Amniotic epithelial cell (primary cell): ENCODE measurements around the gene ANO7.

Source experiments
- DNase-seq: peaks from one replicate; pipeline ENCODE4 v3.0.0-alpha.2; 2010; ENCODE audit warnings: low read depth

ANO7 gene

DNA sequence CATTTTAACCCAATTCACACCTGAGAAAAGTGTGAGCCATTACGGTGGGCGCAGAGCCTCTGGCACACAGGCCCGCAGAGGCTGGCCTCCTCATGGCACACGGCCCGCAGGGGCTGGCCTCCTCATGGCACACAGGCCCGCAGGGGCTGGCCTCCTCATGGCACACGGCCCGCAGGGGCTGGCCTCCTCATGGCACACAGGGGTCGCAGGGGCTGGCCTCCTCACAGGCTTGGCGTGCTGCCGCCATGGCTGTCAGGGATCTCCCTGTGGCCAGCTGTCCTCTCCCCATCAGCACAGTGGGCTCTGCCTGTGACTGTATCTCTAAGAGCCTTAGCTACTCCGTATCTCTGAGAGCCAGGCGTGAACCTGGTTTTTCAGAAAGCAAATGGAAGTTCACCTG, 24.6 kb downstream of the ANO7 start:
- DNase-seq: no peak

DNA sequence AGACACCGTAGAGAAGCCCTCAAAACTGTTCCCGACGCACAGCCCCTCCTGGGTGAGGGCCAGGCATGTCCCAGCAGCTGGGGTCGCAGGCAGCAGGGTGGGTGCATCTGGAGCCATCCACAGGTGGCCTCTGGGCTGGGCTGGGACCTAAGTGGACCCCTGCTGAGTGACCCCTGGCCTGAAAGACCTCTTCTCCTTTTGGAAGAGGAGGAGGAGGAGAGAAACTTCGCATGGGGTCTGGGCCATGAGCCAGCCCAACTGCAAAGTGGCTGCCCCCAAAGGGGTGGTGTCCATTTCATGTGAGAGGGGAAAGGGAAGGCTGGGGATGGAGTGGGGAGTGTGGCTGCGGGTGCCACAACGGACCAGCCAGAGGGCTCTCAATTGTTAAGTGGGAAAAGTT, 25.1 kb downstream of the ANO7 start:
- DNase-seq: no peak

GRCh38 chr2:241214209-241214608, 25.7 kb downstream of the ANO7 start:
- DNase-seq: no peak

GRCh38 chr2:241214766-241215165, 26.3 kb downstream of the ANO7 start:
- no peak for DNase-seq

DNA sequence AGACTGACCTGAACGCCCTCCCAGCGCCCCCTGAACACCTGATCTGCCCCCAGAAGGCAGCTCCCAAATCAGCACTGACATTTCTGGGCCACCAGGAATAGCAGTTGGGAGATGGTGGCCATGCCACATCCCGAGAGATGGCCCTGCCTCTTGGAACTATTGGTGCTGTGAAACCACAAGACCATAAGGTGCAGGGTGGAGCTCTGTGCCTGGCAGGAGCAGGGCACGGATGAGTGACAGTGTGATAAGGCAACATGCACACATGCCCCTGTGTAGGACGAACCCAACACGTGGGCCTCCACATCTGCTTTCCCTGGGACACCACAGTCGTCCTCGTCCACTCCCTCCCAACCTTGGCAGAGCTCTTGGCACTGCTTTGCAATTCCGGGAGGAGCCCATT, 26.9 kb downstream of the ANO7 start:
- DNase-seq: no peak

DNA sequence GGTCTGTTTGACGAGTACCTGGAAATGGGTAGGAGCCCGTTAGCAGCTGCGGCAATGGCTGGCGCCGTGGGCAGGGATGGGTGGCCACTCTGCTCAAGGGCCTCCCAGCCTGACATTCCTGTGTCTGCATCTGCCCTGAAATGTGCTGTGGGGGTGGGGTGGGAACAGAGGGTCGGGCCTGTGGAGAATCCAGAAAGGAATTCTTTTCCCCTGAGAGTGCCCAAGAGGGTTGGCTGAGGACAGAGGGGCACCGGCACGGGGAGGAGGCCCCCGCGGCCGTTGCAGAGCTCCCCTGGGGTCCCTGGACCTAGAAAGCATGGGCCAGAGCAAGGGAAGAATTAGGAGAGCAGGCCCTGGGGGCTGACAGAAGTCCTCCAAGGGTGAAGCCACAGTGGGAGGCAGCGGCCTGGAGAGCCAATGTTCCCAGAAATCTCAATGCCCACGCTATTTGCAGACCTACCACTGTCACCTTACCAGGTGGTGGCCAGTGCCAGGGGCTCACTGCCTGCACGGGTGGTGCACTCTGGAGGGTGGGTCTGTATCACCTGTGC, 27.8 kb downstream of the ANO7 start:
- no peak for DNase-seq

- peak; percentile 68 for DNase-seq
These were observed 29.0 kb downstream of the ANO7 start for GRCh38 chr2:241217320-241218031.

DNA sequence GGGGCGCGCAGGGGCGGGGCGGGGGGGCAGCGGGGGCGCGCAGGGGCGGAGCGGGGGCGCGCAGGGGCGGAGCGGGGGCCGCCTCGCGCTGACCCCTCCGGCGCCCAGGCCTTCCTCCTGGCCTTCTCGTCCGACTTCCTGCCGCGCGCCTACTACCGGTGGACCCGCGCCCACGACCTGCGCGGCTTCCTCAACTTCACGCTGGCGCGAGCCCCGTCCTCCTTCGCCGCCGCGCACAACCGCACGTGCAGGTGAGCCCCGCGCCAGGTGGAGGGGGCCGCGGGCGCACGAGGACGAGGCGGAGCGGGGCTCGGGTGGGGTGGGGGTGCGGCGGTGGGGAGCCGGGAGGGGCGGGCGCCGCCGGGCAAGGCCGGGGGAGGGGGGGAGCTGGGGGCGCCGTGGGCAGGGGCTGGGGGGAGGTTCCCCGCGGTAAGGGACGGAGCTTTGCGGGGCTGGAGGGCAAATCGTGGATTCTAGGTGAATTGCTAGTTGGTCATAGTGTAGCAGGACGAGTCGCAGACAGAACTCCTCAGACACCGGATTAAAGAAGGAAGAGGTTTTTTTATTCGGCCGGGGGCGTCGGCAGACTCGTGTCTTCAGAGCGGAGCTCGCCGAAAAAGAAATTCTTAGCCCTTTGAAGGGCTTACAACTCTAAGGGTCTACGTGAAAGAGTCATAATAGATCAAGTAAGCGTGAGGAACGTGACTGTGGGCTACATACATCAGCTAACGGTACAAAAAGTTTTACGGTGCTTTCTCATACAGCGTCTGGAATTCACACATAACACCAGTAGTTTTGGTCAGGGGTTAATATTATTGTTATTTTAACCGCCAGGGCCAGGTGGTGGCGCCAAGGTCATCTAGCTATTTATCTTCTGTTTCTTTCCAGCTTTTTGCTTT, 29.9 kb downstream of the ANO7 start:
- no peak for DNase-seq

DNA sequence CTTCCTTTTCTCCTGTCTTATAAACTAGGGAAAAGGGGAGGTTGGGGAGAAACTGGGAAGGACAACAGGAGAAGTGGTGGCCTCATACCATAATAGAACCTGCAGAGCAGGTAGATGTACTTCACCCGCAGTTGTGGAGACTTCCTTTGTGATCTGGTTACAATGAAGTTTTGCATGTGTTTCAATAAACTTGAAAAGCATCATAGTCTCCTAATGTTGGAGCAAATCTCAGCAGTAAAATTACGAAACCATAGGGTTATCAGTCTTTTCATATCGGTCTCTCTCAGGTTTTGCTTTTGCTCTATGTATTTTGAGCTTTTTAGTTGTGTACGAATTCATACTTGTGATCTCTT, 30.5 kb downstream of the ANO7 start:
- DNase-seq: no peak

DNA sequence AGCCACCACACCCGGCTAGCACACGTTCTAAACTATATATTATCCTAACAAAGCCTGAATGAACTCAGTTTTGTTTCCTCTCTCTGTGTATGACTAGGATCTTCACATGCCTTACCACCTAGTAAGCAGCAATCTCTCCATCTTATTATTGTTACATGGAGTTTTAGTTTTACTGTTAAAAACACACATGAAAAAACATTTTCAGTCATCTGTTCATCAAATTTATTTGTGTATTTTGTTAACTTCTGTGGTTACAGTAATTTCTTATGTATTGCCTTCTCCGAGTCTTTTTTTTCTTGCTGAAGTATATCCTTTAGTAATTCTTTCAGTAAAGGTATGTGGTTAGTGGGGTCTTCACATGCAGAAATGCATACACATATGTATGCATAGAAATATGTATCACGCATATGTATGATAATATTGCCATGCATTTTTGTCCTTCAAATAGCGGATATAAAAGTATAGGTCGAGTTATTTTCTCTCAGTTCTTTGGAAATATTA, 31.4 kb downstream of the ANO7 start:
- no peak for DNase-seq

- DNase-seq: no peak
These were observed 34.9 kb downstream of the ANO7 start for GRCh38 chr2:241223211-241224017.

GRCh38 chr2:241224018-241224850, 35.8 kb downstream of the ANO7 start:
- DNase-seq: no peak

DNA sequence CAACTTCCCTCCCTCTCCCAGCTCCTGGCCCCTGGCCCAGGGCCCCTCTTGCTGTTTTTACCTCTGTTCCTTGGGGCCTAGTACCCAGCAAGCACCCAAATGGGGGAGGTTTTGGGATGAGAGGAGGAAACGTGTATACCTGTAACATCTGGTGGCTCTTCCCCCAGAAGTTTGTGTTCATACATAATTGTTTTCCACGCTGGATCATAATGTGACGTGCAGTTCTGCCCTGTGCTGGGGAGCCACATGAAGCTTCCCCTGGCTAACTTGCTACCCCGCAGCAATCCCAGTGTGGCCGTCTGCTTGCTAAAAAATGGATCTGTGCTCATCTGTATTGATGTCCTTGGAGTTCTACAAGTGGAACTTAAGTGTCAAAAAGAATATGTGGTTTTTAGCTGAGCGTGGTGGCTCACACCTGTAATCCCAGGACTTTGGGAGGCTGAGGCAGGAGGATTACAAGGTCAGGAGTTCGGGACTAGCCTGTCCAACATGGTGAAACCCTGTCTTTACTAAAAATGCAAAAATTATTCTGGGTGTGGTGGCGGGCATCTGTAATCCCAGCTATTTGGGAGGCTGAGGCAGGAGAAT, 36.5 kb downstream of the ANO7 start:
- no peak for DNase-seq

GRCh38 chr2:241225545-241225944, 37.1 kb downstream of the ANO7 start:
- DNase-seq: no peak

DNA sequence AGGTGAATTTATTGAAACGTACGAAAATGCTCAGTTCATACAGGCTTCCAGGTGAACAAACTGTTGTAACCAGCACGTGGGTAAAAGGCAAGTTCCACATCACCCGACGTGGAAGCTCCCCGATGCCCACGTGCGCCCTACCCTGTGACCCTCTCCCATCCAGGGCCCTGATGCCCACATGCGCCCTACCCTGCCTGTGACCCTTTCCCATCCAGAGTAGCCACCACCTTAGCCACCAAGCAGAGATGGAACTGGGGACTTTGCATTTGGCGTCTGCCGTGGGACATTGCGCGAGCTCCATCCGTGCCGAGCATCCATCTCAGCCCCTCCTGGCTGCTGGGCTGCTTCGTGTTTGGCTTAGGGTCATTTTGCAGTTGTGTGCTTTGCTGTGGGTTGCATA, 37.5 kb downstream of the ANO7 start:
- DNase-seq: no peak

DNA sequence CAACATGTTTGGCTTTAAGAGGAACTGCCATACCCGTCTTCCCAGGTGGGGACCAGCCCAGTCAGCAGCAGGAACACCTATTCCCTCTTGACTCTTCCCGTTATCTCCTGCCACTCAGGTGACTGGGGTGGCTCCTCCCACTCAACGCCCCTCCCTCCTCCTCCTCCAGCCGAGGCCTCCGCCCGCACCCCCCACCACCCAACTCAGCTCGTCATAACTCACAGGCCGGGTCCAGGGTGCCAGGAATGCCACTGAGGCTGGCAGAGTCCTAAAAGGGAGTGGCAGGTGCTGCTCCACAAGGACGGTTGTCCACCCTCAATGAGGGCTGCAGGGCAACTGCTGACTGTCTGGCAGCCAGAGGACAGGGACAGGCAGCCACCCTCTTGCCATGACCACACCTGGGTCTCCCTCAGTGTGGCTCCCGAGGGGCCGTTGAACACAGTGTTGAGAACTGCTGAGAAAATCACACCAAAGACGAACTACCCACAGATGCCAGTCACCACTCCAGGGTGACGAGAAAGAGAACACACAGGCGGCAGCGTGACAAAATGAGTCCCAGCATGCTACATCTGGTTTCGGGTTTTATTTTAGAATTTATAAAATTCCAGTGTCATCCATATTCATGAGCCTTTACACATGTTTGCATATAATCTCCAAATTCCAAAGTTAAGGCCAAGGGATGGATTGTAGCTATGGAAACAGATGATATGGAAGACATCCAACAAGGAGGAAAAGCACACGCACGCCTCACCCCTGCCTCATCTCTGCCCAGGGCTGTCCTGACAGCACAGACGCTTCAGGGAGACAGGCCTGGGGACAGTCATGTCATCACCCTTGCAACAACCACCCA, 38.5 kb downstream of the ANO7 start:
- DNase-seq: no peak

DNA sequence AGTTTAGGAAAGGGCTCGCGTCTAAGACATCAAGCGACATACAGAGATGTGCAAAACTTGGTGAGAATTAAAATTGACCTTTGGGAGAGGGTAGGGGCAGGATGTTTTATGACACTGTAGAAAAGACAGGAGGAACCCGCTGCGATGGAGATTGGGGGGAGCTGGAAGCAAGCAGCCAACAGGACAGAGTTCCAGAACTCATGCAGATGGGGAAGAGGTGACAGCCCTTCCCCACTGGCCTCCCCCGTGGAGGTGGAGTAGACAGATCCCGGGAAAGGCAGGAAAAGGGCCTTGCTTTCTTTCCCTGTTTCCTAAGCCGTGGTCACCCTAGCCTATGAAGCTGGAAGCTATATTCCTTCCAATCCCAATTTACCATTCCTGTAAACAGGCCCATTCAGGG, 39.1 kb downstream of the ANO7 start:
- no peak for DNase-seq

DNA sequence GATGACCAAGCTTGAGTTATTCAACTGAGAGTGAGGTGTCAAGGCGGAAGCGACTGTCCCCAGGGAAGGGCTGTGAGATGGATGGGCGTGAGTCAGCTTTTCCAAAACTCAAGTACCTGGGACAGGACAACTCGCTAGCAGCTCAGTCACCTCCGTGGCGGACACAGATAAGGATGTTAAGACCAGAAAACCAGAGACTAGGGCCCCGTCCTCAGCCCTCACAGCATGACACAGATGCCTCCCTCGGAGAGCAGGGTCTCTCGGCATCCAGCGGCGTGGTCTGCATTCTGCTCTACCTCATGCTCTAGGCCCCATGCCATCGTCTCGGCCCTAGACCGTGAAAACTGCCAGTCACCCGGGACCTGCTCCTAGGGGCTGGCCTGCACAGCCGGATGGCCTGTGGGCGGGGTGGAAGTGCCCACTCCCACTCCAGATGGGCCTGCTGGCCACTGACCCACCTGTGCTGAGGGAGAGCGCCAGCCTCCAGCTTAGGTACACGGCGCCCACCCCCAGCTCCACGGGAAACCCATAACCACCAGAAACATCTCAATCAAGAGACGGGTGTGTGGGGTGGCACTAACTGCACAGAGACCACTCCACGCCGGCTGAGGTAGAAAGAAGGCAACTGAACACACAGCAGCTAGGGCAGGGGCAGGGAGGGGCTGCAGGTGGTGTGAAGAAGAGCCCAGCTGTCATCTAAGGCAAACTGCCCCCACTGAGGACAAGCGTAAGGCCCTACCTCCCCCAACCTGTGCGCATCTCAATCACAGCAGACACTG, 39.8 kb downstream of the ANO7 start:
- no peak for DNase-seq

DNA sequence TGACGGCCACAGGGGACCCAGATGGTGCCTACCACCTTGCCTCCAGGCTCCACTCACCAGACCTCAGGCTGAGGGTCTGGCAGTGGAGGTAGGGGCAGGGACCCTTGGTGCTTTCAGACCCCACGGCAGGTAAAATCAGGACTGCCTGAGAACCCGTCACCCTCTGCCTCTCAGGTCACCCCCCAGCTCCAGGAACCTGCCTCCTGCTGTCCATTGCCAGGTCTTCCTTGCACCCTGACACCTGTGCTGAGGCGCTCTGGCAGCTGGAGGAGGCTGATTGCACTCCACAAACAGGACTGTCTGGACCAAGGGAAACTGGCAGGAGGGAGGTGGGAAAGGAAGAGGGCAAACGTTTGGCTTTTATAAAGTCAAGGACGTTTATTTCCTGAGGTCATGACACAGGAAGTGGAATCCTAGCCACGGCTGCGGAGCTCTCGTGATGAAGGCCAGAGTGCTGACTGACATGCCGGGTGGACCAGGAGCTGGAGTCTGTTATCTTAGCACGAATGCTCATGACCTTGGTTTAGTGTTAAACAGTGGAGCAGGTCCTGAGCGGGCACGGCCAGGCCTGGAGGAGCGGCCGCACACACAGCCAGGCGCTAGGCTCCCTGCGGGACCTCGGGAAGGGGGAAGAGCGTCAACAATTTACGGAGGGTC, 40.5 kb downstream of the ANO7 start:
- no peak for DNase-seq
